ENCODE measurements around the gene ACTN4.
"Not testable (repeated sequence)": the region's sequence is repeated elsewhere in the genome, so short reads cannot be mapped to it uniquely, and the experiment has no call there.

The ACTN4 gene

DNA sequence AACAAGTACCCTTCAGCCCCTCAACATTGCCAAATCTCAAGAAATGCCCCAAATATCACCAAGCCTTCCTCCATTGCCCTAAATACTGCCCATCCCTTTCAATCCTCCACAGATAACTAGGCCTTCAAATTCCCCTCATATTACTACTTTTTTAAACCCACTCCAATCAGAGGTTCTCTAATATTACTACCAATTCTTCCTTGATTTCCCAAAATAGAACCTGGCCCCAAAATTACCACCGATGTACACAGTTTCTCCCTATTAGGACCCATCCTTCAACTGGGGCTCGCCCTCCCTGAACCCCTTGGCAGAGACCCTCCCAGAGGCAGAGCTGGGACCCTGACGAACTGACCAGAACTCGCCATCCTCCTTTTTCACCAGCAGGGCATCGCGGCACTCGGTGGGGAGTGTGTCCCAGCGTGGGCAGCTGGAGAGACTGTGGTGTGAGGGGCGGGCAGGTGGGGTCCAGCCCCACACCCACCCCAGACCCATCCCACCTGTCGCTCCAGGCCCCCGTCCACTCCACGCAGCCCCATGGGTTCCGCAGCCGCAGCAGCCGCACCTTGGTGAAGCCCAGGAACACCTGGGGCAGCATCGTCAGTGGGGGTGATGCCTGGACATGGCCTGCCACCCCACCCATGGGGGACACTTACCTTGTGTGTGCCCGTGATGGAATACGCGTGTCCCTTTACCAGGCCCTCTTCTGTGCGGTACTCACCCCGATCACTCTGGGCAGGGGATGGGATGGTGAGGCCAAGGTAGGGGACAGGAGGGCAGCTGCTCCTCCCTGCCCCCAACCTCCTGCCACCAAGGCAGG, 90.7 kb downstream of the ACTN4 start:
- DNase-seq (ENCODE audit: low read depth) = no peak

GRCh38 chr19:38739440-38740256, 92.2 kb downstream of the ACTN4 start:
- no peak for DNase-seq (ENCODE audit: low read depth)

GRCh38 chr19:38740257-38740592, 92.8 kb downstream of the ACTN4 start:
- DNase-seq (ENCODE audit: low read depth) = no peak

DNA sequence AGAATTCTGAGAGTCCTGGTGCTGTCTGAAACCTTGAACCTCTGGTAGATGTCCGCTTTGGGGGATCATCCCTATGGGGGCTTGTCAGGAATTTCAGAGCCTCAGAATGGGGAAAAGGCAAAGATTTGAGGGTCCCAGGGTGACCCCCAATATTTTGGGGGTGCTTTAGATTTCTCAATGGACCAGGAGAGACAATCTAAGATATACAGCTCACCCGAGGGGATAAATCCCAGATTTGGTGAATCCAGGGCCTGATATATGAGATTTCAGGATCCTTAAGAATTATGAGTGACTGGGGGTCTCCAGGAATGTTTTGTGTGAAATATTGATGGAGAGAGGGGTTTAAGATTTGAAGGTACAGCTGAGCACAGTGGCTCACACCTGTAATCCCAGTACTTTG, 93.5 kb downstream of the ACTN4 start:
- no peak for DNase-seq (ENCODE audit: low read depth)

DNA sequence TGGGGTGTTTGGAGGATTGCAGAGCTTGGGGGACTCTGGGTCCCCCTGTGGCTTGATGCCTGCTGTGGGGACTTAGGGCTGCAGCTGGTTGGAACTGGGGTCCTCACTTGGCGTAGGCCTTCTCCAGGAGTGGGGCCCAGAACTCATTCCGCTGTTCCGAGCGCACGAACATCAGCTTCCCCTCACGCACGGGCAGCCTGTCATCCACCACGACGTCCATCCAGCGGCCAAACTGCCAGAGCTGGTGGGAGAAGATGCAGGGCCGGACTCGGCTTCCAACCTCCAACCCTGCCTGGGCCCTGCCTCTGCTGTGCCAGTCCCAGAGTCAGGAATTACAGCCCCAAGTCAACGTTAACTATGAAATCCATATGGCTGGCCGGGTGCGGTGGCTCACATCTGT, 94.2 kb downstream of the ACTN4 start:
- no peak for DNase-seq (ENCODE audit: low read depth)

DNA sequence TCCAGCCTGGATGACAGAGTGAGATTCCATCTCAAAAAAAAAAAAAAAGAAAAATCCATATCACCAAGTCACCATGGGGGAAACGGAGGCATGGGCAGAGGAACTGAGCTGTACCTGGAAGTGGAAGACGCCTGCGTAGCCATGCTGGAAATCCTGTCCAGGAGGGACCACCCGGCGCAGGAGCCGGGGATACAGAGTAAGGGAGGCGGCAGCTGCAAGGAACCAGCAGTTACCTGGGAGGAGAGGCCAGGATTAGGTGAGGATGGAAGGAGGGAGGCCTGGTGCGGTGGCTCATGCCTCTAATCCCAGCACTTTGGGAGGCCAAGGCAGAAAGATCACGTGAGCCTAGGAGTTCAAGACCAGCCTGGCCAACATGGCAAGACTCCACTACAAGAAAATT, 94.8 kb downstream of the ACTN4 start:
- no peak for DNase-seq (ENCODE audit: low read depth)

DNA sequence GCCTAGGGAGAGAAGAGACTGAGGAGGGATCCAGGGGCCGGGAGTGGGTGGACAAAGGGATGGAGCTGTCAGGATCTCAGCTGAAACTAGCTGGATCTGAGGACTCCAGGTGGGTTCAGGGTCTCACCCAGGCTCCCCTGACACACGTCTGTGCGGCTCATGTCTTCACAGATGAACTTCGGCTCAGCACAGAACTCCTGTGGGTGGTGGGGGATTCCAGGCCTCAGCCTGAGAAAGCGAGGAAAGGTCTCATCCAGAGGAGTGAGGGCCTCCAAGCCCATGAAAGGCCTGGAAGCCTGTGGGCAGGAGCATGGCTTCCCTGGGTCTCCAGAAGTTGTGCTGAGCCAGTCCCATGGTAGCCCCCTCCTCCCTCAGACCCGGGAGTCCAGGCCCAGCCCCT, 95.5 kb downstream of the ACTN4 start:
- no peak for DNase-seq (ENCODE audit: low read depth)

- DNase-seq (ENCODE audit: low read depth) = no peak
Observed at GRCh38 chr19:38743394-38744297, 96.2 kb downstream of the ACTN4 start.

DNA sequence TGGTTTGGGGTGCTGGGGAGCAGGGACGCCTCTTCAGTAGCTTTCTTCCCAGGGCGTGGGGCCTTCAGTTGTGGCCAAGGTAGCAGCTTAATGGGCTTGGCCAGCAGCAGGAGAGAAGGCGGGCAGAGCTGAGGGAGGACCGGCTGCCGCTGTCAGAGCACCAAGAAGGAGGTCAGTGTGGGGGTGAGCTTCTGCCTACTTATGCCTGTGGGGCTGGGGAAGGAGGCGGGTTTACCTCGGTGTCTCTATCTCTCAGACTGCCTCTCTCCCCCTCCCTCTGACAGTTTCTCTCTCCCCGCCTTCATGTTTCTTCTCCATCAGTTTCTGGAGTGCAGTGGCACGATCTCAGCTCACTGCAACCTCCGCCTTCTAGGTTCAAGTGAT, 96.8 kb downstream of the ACTN4 start, which contains the start of gene CAPN12:
Gene CAPN12 (minus strand): TSS at position 177 of the 384 bp plus-strand sequence. CDS start 309 bp downstream, outside the sequence.
- no peak for DNase-seq (ENCODE audit: low read depth)

- no peak for DNase-seq (ENCODE audit: low read depth)
Observed at GRCh38 chr19:38744874-38745273, 97.4 kb downstream of the ACTN4 start.

GRCh38 chr19:38745316-38745715, 97.9 kb downstream of the ACTN4 start:
- DNase-seq (ENCODE audit: low read depth) = no peak

- DNase-seq (ENCODE audit: low read depth) = not testable (repeated sequence)
Observed at GRCh38 chr19:38753783-38754182, 106.3 kb downstream of the ACTN4 start.

DNA sequence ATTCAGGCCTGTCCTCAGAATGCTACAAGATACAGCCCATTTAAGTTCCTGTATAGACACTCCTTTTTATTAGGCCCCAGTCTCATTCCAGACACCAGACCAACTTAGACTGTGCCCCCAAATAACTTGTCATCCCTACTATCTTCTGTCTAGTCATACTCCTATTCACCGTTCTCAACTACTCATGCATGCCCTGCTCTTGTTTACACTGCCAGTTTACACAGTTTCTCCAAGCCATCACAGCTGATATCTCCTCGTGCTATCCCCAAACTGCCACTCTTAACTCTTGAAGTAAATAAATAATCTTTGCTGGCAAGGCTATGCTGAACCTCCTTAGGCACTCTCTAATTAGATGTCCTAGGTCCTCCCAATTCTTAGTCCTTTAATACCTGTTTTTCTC, 106.7 kb downstream of the ACTN4 start:
- DNase-seq (ENCODE audit: low read depth) = not testable (repeated sequence)

DNA sequence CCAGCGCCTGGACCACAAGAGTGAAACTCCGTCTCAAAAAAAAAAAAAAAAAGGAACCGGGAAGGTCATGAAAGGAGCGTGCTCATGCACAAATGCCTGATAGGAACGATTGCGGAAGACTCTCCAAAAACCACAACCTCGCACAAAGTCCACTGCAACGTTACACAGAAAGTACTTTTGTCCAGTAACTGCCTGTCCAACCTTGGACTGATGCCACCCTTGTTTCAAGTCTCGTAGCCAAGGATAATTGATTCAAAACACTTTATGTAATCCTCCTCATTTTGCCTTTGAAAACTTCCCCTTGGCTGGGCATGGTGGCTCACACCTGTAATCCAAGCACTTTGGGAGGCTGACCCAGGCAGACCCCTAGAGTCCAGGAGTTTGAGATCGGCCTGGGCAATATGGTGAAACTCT, 112.1 kb downstream of the ACTN4 start:
- DNase-seq (ENCODE audit: low read depth) = no peak

DNA sequence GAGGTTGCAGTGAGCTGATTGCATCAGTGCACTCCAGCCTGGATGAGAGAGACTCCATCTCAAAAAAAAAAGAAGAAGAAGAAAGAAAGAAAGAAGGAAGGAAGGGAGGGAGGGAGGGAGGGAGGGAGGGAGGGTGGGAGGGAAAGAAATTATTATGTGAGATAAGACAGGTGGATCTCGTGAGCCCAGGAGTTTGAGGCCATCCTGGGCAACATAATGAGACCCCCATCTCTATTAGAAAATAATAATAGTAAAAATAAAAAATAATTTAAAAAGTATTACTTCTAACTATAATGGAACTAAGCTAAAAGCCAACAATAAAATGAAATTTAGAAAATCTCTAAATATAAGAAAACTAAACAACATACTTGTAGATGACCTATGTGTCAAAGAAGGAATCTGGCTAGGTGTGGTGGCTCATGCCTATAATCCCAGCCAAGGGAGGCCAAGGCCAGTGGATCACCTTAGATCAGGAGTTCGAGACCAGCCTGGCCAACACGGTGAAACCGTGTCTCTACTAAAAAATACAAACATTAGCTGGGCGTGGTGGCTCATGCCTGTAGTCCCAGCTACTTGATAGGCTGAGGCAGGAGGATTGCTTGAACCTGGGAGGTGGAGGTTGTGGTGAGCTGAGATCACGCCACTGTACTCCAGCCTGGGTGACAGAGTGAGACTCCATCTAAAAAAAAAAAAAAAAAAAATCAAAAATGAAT, 113.5 kb downstream of the ACTN4 start:
- not testable (repeated sequence) for DNase-seq (ENCODE audit: low read depth)

- DNase-seq (ENCODE audit: low read depth) = not testable (repeated sequence)
Observed at GRCh38 chr19:38761884-38762389, 114.5 kb downstream of the ACTN4 start.

- no peak for DNase-seq (ENCODE audit: low read depth)
Observed at GRCh38 chr19:38763795-38764220, 116.4 kb downstream of the ACTN4 start.

DNA sequence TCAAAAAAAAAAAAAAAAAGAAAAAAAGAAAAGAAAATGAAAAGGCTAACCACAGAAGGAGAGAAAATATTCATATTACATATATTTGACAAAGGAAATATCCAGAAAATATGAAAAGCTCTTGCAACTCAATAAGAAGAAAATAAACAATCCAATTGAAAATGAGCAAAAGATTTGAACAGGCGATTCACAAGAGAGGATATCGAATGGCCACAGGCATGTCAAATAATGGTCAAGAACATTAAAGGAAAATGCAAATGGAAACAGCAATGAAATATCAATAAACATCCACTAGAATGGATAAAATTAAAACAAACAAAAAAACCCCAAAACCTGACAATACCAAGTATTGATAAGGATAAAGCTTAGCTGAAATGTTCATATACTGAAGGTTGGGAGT, 117.8 kb downstream of the ACTN4 start:
- DNase-seq (ENCODE audit: low read depth) = no peak

- DNase-seq (ENCODE audit: low read depth) = no peak
Observed at GRCh38 chr19:38766276-38767047, 119.0 kb downstream of the ACTN4 start.

GRCh38 chr19:38769635-38770211, 122.3 kb downstream of the ACTN4 start:
- peak; percentile 67 for DNase-seq (ENCODE audit: low read depth)

Data from fibroblast of the conjunctiva (primary cell).